ENCODE results near the gene ARFIP2.
"Not testable (repeated sequence)": the region's sequence is repeated elsewhere in the genome, so short reads cannot be mapped to it uniquely, and the experiment has no call there.

The ARFIP2 gene

DNA sequence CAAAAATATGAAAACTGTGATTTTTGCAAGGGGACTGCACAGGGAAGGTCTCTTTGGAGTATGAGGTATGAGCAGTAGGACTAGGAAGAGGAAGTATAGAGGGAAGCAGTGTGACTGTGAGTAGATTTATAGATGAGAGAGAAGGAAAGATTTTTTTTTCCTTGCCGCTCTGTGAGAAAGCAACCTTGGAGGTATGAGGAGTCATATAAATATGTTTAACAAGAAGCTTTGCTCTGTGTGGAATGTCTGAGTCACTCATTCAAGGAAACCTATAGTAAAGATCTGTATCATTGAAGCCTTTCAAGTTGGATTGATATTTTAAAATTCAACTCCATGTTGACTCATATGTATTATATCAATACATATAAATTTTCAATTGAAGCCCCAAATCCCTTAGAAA, 42.1 kb upstream of the ARFIP2 start:
- Histone ChIP-seq H4K8ac (ENCODE audit: low read length) (no peak overlapping the region), H3K27me3 (ENCODE audit: control insufficient read depth in 1 of 2, insufficient read depth in 1 of 2, low read length in 2 of 2) (no peaks in the 10 kb centered on the region), H2BK15ac (ENCODE audit: low read depth, poor library complexity, severe bottlenecking) (no peak overlapping the region), H3K14ac (ENCODE audit: low read length in 2 of 2) (no peak overlapping the region), H3K9ac (ENCODE audit: low read length) (no peak overlapping the region), H3K4me3 (ENCODE audit: insufficient read depth in 1 of 2, low read depth in 1 of 2, low read length in 2 of 2) (no peak overlapping the region), H2BK120ac (ENCODE audit: low read depth, low read length) (no peak overlapping the region), H2AFZ (ENCODE audit: low read depth, low read length) (no peak overlapping the region), H3K4me2 (ENCODE audit: low read length, poor library complexity, severe bottlenecking) (no peak overlapping the region), H3K23ac (ENCODE audit: low read length in 2 of 2) (no peak overlapping the region), H2BK12ac (ENCODE audit: low read length in 2 of 2) (no peak overlapping the region), H3K36me3 (ENCODE audit: control insufficient read depth in 1 of 2, insufficient read depth in 2 of 2, low read depth in 1 of 2, low read length in 2 of 2) (peaks cover 6 to 42% of the 10 kb centered on the region in 2 experiments), H2BK5ac (ENCODE audit: low read depth, low read length, poor library complexity, severe bottlenecking) (no peak overlapping the region), H3K27ac (ENCODE audit: low read length, poor library complexity, severe bottlenecking) (no peak overlapping the region), H3K18ac (ENCODE audit: low read depth in 1 of 2, low read length in 2 of 2) (no peak overlapping the region), H3K9me3 (ENCODE audit: control insufficient read depth, low read length) (no peaks in the 10 kb centered on the region), H3K4ac (ENCODE audit: low read depth in 1 of 2, low read length in 2 of 2) (no peak overlapping the region), H3K79me1 (replicated peaks; ENCODE audit: low read length, poor library complexity, severe bottlenecking) (no peaks in the 10 kb centered on the region), H4K91ac (ENCODE audit: low read length) (no peak overlapping the region), H3K4me1 (ENCODE audit: control insufficient read depth, insufficient read depth, low read depth, low read length) (no peaks in the 10 kb centered on the region), H2AK5ac (ENCODE audit: low read length, severe bottlenecking) (no peak overlapping the region)
- DNase-seq = peak; percentile 52
- WGBS = 0% methylated on average over 1 of the region's 1 CpG

DNA sequence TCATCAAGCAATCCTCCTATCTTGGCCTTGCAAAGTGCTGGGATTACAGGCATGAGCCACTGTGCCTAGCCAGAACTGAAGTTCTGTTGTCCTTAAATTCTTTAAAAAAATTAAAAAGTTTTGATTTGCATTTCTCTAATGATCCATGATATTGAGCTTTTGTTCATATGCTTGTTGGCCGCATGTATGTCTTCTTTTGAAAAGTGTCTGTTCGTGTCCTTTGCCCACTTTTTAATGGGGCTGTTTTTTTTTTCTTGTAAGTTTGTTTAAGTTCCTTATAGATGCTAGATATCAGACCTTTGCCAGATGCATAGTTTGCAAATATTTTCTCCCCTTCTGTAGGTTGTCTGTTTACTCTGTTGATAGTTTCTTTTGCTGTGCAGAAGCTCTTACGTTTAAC, 40.8 kb upstream of the ARFIP2 start:
- H3K14ac ChIP-seq (ENCODE audit: low read length in 2 of 2) = not testable (repeated sequence)
- 94% methylated on average over 3 of the region's 3 CpGs for WGBS

DNA sequence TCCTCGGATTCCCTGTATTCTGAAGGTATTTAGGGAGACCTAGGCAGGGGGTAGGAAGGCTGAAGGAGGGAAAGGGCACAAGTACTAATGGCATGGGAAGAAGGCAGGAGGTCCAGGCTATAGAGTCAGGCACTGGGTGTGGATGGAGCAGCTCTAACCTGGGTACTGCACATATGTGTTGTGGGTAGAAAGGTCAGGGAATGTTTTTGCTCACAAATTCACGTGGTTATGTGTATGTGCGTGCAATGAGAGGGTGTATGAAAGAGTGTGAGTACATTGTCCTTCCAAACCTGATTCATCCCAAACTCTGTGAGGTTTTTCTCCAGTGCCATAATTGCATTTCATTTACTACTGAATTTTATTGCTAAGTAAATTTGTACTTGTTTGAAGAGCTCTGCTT, 39.1 kb upstream of the ARFIP2 start:
- no peak overlapping the region for H4K8ac ChIP-seq (ENCODE audit: low read length)
- H3K4me3 ChIP-seq (ENCODE audit: insufficient read depth in 1 of 2, low read depth in 1 of 2, low read length in 2 of 2) = no peak overlapping the region
- no peak overlapping the region for H3K27ac ChIP-seq (ENCODE audit: low read length, poor library complexity, severe bottlenecking)
- no peak overlapping the region for H3K14ac ChIP-seq (ENCODE audit: low read length in 2 of 2)
- H3K79me1 ChIP-seq (replicated peaks; ENCODE audit: low read length, poor library complexity, severe bottlenecking) = no peaks in the 10 kb centered on the region
- no peak overlapping the region for H2AFZ ChIP-seq (ENCODE audit: low read depth, low read length)
- no peak overlapping the region for H2BK5ac ChIP-seq (ENCODE audit: low read depth, low read length, poor library complexity, severe bottlenecking)
- no peak overlapping the region for H2BK12ac ChIP-seq (ENCODE audit: low read length in 2 of 2)
- 92% methylated on average over 3 of the region's 3 CpGs for WGBS
- no peak overlapping the region for H3K4me2 ChIP-seq (ENCODE audit: low read length, poor library complexity, severe bottlenecking)
- no peak overlapping the region for H3K9ac ChIP-seq (ENCODE audit: low read length)
- H4K91ac ChIP-seq (ENCODE audit: low read length) = no peak overlapping the region
- DNase-seq = no peak
- H3K4ac ChIP-seq (ENCODE audit: low read depth in 1 of 2, low read length in 2 of 2) = no peak overlapping the region
- no peak overlapping the region for H2AK5ac ChIP-seq (ENCODE audit: low read length, severe bottlenecking)
- H3K36me3 ChIP-seq (ENCODE audit: control insufficient read depth in 1 of 2, insufficient read depth in 2 of 2, low read depth in 1 of 2, low read length in 2 of 2) = peaks cover 5 to 61% of the 10 kb centered on the region in 2 experiments
- H3K18ac ChIP-seq (ENCODE audit: low read depth in 1 of 2, low read length in 2 of 2) = no peak overlapping the region
- H3K9me3 ChIP-seq (ENCODE audit: control insufficient read depth, low read length) = no peaks in the 10 kb centered on the region
- no peak overlapping the region for H2BK120ac ChIP-seq (ENCODE audit: low read depth, low read length)
- no peak overlapping the region for H2BK15ac ChIP-seq (ENCODE audit: low read depth, poor library complexity, severe bottlenecking)
- H3K23ac ChIP-seq (ENCODE audit: low read length in 2 of 2) = no peak overlapping the region
- no peaks in the 10 kb centered on the region for H3K4me1 ChIP-seq (ENCODE audit: control insufficient read depth, insufficient read depth, low read depth, low read length)
- H3K27me3 ChIP-seq (ENCODE audit: control insufficient read depth in 1 of 2, insufficient read depth in 1 of 2, low read length in 2 of 2) = no peaks in the 10 kb centered on the region

More for the DNA sequence above, 40.8 kb upstream of the ARFIP2 start:
- H3K9ac ChIP-seq (ENCODE audit: low read length); H4K91ac ChIP-seq (ENCODE audit: low read length); DNase-seq; H4K8ac ChIP-seq (ENCODE audit: low read length); H2AFZ ChIP-seq (ENCODE audit: low read depth, low read length); H3K27me3 ChIP-seq (ENCODE audit: control insufficient read depth in 1 of 2, insufficient read depth in 1 of 2, low read length in 2 of 2); H3K27ac ChIP-seq (ENCODE audit: low read length, poor library complexity, severe bottlenecking); H2BK15ac ChIP-seq (ENCODE audit: low read depth, poor library complexity, severe bottlenecking); H2BK12ac ChIP-seq (ENCODE audit: low read length in 2 of 2); H3K4ac ChIP-seq (ENCODE audit: low read depth in 1 of 2, low read length in 2 of 2); H3K18ac ChIP-seq (ENCODE audit: low read depth in 1 of 2, low read length in 2 of 2); H3K79me1 ChIP-seq (replicated peaks; ENCODE audit: low read length, poor library complexity, severe bottlenecking); H2AK5ac ChIP-seq (ENCODE audit: low read length, severe bottlenecking); H2BK5ac ChIP-seq (ENCODE audit: low read depth, low read length, poor library complexity, severe bottlenecking); H3K9me3 ChIP-seq (ENCODE audit: control insufficient read depth, low read length); H2BK120ac ChIP-seq (ENCODE audit: low read depth, low read length); H3K4me2 ChIP-seq (ENCODE audit: low read length, poor library complexity, severe bottlenecking); H3K4me3 ChIP-seq (ENCODE audit: insufficient read depth in 1 of 2, low read depth in 1 of 2, low read length in 2 of 2); H3K4me1 ChIP-seq (ENCODE audit: control insufficient read depth, insufficient read depth, low read depth, low read length); H3K23ac ChIP-seq (ENCODE audit: low read length in 2 of 2): not testable (repeated sequence)
- peaks cover 5 to 51% of the 10 kb centered on the region in 2 experiments for H3K36me3 ChIP-seq (ENCODE audit: control insufficient read depth in 1 of 2, insufficient read depth in 2 of 2, low read depth in 1 of 2, low read length in 2 of 2)

DNA sequence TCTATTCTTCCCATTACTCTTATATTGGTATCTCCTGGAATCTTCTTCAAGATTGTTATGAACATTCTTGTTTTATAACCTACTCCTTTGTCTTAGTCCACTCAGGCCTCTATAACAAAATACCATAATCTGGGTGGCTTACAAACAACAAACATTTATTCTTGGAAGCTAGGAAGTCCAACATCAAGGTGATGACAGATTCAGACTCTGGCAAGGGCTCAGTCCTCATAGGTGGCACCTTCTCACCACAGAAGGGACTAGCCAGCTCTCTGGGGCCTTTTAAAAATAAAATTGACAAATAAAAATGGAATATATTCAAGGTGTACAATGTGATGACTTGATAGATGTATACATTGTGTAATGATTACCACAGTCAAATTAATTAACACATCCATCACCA, 35.7 kb upstream of the ARFIP2 start:
- Histone ChIP-seq H2AFZ (ENCODE audit: low read depth, low read length) (no peak overlapping the region), H3K79me1 (replicated peaks; ENCODE audit: low read length, poor library complexity, severe bottlenecking) (no peaks in the 10 kb centered on the region), H3K27ac (ENCODE audit: low read length, poor library complexity, severe bottlenecking) (no peak overlapping the region), H3K9me3 (ENCODE audit: control insufficient read depth, low read length) (no peaks in the 10 kb centered on the region), H4K8ac (ENCODE audit: low read length) (no peak overlapping the region), H3K18ac (ENCODE audit: low read depth in 1 of 2, low read length in 2 of 2) (no peak overlapping the region), H3K4me2 (ENCODE audit: low read length, poor library complexity, severe bottlenecking) (no peak overlapping the region), H2BK12ac (ENCODE audit: low read length in 2 of 2) (no peak overlapping the region), H2BK120ac (ENCODE audit: low read depth, low read length) (no peak overlapping the region), H4K91ac (ENCODE audit: low read length) (no peak overlapping the region), H3K4ac (ENCODE audit: low read depth in 1 of 2, low read length in 2 of 2) (no peak overlapping the region), H3K9ac (ENCODE audit: low read length) (no peak overlapping the region), H3K4me3 (ENCODE audit: insufficient read depth in 1 of 2, low read depth in 1 of 2, low read length in 2 of 2) (no peak overlapping the region), H3K4me1 (ENCODE audit: control insufficient read depth, insufficient read depth, low read depth, low read length) (no peaks in the 10 kb centered on the region), H3K36me3 (ENCODE audit: control insufficient read depth in 1 of 2, insufficient read depth in 2 of 2, low read depth in 1 of 2, low read length in 2 of 2) (peaks cover 9 to 75% of the 10 kb centered on the region in 2 experiments), H3K23ac (ENCODE audit: low read length in 2 of 2) (no peak overlapping the region), H2BK5ac (ENCODE audit: low read depth, low read length, poor library complexity, severe bottlenecking) (no peak overlapping the region), H2BK15ac (ENCODE audit: low read depth, poor library complexity, severe bottlenecking) (no peak overlapping the region), H3K27me3 (ENCODE audit: control insufficient read depth in 1 of 2, insufficient read depth in 1 of 2, low read length in 2 of 2) (no peaks in the 10 kb centered on the region), H2AK5ac (ENCODE audit: low read length, severe bottlenecking) (no peak overlapping the region), H3K14ac (ENCODE audit: low read length in 2 of 2) (no peak overlapping the region)
- DNase-seq = no peak
